ENCODE data around the gene CLIC1.

The CLIC1 gene

DNA sequence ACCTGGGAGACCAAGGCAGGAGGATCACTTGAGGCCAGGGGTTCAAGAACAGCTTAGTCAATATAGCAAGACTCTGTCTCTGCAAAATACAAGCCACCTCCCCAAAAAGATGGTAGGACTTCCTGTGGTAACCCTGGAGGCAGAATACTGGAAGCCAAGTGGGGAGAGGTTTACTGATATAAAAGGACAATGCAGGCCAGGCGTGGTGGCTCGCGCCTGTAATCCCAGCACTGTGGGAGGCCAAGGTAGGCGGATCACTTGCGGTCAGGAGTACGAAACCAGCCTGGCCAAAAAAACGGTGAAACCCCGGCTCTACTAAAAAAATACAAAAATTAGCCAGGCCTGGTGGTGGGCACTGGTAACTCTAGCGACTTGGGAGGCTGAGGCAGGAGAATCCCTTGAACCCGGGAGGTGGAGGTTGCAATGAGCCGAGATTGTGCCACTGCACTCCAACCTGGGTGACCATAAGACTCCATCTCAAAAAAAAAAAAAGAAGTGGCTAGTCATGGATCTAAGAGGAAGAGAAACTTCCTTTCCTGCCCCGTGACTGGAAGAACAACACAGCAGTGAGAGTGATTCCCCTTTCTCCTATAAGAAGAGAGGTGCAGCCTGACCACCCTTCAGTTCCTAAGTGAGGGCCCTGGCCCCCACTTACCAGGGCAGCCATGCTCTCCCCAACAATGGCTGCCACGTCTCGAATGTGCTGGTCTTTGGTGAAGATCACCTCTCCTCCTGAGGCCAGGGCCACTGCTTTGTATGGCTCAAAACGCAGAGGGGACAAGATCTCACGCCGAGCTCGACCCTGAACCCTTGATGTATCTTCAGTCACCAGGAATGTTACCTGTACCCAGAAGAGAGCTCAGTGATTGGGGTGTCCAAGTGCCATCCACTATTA lies 32.3 kb upstream of the CLIC1 start:
- no peak for DNase-seq

DNA sequence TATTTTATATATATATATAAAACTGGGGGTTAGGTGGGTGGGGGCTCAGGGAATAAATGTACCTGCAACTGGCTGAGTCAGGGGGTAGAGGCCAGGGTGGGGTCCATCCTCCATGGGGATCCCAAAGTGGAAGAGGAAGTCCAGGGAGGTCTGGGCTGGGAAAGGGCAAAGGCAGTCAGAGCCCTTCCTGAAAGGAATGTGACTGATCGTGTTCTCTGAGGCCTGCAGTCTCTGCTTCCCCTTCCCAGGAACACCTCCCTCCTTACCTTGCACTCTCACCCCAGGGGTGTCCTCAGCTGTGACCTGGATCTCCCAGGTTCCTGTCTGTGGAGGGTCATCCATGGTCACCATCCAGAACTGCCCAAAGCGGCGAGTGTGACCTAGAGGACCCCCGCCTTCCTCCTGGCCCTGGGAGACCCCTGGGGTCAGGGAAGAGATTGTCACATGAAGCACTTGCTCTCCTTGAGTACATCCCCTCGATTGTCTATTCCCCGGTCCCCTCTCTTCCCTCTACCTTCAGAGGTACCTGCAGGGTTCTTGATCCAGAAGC lies 30.8 kb upstream of the CLIC1 start:
- no peak for DNase-seq

DNA sequence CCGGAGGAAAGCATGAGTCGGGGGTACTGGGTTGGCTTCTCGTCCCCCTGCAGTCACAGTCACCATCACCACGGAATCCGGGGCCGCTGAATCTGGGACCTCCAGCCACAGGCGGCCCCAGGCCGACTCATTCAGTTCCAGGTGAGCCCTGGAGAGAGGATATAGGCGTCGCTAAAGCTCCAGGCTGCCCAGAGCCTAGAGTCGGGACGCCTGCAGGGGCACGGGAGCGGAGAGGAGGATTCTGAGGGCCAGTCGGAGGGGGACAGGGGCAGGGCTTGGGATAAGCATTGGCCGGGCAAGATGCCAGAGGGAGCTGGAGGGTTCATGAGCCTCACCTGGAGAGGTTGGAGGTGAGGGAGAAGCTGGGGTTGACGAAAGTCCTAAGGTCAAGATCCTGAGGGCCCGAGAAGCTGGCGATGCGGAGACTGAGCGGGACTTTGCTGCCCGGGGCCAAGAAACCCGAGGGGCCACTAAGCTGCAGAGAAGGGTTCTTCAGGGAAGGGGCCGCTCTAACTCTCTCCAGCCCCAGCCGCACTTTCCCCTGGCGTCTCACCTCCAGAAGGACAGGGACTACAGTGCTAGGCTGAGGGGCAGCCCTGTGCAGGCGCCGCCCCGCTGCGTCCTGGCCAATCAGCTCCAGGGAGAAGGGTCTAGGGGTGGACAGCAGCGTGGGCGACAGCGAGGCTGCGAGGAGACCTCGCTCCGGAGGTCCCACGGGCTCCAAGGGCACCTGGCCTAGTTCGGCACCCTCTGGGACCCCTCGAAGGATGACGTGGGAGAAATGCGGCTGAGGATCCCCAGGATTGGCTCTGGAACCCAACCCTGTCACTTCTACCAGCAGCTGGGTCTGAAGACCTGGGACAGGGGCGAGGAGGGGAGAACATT lies 29.8 kb upstream of the CLIC1 start:
- no peak for DNase-seq

DNA sequence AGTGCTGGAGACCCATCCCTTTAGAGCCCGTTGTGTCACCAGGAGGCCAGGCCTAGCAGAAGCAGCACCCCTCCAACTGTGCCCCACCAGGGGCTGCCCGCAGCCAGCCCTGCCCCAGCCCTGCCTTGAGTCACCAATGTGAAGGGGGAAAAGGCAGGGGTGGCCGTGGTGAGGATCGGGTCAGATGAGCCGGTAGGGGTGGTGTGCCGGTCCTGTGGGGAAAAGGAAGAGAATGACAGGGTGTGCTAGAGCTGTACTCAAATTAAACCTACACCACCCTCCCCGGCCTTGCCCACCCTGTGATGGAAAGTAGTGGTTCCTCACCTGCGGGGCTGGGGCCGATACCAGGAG lies 29.2 kb upstream of the CLIC1 start:
- DNase-seq = no peak

DNA sequence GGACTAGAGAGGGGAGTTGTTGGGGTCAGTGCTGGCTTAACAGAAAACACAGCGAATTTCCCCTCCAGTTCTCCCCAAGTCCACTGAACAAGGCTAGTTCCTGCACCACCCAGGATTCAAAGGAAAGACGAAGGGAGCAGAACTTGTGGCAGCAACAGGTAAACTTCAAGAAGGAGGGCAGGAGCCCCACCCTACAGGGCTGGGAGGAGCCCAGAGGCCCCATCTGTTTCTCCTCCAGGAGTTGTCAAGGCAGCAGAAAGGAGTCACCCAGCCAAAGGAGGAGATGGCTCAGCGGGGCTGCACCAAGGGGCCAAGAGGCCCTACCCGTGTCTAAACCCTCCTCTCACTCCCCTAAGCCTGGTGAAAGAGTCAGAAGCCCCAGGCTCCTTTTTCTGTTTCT lies 27.9 kb upstream of the CLIC1 start:
- no peak for DNase-seq

DNA sequence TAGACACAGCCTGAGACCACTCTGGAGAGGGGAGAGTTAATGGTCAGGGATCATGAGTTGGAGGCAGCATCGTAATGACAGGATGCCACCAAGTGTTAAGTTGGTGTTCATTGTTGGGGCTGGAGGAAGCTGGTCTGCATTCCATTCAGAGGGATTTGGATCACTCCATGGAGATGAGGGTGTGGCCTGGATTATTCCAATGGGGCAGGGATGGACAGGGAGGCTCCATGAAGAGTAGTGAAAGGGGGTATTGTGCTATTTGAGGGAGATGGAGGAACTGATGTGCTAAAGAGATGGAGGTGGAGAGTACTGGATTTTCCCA lies 27.2 kb upstream of the CLIC1 start:
- no peak for DNase-seq

DNA sequence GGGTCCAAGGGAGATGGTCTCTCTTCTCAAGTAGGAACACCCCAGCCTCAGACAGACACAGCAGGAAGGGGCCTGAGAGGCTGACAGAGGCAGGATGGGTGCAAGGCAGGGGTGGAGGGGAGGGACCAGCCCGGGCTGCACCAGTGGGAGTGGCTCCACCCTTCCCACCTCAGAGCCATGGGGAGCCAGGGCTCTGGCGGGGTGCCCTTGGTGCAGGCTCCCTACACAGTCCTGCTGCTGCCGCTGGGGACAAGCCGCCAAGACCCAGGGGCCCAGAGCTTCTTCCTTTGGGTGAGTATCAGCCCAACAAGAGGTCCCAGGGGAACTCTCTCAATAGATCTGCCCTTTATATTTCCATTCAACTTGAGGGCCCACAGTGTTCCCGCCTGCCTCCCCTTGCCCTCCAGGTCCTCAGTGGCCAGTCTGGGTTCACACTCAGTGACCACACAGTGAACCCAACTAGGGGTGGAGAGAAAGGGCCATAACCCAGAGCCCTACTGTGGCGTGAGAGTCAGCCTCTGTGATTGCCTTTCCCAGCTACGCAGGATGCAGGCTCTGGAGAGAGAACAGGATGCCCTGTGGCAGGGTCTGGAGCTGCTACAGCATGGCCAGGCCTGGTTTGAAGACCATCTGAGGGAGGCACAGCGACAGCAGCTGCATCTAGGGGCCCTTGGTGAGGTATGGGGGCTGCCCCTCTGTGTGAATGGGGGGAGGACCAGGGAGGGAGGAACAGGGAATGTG lies 26.7 kb upstream of the CLIC1 start:
- no peak for DNase-seq

DNA sequence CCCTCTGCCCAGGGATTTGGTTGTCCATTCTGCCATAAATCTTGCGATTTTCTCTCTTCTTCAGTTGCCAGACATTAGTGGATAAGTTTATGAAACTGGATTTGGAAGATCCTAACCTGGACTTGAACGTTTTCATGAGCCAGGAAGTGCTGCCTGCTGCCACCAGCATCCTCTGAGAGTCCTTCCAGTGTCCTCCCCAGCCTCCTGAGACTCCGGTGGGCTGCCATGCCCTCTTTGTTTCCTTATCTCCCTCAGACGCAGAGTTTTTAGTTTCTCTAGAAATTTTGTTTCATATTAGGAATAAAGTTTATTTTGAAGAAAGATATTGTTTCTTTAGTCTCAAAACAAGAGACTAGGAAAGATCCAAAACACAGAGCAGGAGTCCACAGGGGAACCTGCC lies 26.0 kb upstream of the CLIC1 start, which contains the start of gene SAPCD1:
Gene SAPCD1, plus strand, starts transcription at position 301 of the 400 bp plus-strand sequence. CDS start 399 bp downstream, outside the sequence.
- no peak for DNase-seq

DNA sequence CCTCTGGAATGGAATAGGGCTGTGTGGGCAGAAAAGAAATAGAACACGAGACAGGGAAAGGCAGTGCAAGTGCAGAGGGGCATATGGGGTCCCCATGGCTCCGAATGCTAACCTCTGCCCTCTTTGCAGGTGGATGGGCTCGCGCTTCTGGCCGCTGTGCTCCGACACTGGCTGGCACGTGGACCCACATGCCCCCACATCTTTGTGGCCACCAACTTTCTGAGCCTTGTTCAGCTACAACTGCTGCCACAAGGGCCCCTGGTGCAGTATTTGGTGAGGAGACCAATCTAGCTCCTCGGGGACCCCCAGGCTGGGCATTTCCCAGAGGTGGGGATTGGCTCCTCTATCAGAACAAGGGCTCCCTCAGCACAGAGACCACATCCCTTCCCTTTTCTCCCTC lies 25.0 kb upstream of the CLIC1 start:
- DNase-seq = no peak

DNA sequence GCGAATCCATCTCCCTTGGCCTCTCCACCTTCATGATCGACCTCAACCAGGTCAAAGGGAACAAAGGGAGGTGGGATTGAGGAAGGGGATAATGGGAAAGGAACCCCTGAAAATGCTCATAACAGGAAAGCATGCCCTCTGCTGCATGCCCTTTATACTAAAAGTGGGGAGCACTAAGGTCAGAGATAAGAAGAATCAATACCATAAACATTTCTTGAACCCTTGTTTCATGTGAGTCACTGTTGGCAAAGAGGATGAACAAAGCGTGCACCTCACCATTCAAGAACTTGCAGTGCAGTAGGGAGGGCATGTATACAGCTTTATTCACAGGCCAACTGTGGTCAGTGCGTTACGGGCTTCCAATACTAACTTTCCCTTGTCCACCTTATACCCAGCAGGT lies 24.5 kb upstream of the CLIC1 start:
- no peak for DNase-seq

DNA sequence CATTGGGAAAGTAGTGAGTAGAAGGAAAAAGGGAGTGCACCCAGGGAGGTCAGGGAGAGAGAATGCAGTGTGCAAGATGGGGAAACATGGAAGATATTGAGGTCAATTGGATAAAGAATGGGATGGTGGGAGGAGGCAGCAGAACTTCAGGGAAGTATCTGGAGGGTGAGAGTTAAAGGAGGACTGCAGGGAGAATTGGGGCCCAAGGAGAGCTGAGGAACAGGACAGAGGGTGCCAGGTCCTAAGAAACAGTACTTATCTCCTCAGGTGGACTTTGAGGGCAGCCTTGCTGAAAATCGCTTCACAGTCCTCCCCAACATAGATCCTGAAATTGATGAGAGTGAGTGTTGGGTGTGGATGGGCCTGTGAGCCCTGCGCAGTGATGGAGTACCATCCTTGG lies 22.0 kb upstream of the CLIC1 start:
- DNase-seq = no peak

DNA sequence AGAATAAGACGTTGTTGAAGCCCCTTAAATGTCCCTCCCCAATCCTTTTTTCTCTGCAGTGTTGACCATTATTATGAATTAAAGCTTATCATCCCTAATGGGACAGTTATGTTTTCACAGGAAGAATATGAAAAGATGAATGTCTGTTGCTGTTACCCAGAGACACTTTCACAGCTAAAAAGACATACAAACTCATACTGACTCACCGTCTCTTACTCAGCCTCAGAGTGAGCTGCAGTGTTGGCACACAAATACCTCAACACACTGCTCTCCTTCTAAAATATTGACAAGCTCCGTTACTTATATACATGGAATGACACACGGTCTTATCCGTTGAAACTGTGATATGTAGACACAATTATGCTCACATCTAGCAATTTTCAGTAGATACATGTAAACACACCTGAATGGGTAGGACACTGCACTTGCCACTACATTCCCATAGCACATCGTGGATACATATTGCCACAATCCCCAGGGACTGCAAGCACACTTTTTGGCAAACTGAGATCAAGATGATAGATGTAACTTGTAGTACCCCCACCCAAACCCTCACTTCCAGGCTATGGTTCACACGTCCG lies 16.5 kb upstream of the CLIC1 start:
- DNase-seq = no peak

DNA sequence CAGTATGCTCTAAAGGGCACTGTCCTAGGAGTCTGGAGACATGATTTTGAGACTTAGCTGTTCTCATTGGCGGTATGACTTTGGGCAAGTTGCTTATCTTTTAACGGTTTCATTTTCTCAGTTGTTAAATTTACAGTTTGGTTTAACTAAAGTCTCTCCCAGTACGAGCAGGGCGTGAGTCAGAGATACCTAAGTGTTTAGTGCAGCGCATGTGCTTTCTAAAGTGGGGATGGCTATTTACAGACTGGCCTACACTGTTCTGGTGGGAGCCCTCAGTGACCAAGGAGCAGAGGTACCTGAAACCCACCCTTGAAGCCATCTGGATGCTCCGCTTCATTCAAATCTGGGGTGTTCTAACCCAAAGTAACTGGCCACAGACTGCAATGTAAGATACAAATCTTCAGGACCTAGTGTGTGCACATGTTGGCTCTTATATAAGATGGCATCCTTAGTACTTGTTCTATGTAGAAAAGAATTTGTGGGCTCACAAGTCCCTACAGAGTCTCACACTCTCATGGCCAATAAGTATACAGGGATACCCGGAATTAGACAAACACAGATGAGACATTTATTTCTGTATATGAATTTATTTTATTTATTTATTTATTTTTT lies 14.2 kb upstream of the CLIC1 start:
- no peak for DNase-seq

DNA sequence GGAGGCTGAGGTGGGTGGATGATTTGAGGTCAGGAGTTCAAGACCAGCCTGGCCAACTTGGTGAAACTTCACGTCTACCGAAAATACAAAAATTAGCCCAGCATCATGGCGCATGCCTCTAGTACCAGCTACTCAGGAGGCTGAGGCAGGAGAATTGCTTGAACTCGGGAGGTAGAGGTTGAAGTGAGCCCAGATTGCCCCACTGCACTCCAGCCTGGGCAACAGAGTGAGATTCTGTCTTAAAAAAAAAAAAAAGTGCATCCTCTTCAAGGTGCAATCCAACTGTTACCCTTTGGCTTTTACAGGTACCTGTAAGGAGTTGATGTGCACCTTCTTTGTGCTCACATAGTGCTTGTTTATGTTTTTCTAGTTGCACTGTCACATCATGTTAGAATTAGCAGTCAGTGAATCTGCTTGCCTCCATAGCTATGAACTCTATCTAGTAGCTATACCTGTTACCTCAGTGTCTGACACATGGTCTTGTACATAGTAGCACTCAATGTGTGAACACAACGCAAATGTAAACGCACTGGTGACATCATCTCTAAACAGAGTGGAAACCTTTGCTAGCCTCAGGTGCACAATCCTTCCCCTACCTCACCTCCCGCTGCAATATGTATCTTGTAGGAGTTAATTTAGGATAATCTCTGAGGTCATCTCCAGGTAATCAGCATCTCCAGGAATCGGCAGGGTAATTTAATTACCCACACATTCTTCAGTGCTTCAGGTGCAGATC lies 13.1 kb upstream of the CLIC1 start:
- no peak for DNase-seq

DNA sequence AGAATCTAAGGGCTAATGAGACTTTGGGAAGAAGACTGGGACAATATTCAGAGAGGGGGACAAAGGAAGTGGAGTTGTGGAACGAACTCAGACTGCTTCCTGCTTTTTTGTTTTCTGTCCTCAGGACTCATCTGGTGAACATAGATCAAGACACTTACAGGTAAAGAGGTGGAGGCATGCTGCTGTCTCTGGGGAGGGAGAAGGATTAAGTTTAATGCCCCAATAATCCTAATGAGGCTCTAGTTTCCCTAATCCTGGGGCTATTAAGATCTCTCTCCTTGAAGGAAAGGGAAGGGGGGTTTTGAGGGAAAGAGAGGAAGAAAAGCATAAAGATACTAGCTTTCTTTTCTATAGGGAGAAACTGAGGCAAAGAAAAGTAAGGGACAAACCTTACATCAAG lies 8.1 kb upstream of the CLIC1 start:
- no peak for DNase-seq

DNA sequence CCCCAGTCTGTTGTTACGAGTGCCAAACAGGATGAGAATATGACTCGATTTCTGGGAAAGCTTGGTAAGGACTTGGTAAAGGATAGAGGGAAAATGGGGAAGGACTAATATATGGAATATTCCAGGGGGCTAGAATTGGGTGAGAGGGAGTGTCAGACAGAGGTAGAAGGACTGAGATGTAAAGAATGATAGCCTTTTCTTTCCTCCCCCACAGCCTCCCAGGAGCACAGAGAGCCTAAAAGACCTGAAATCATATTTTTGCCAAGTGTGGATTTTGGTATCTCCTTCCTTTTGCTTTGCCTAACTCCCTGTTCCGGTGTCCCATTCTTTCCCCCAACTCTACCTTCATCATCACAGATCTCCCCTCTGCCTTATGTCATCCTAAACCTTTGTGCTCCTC lies 6.6 kb upstream of the CLIC1 start:
- DNase-seq = no peak

DNA sequence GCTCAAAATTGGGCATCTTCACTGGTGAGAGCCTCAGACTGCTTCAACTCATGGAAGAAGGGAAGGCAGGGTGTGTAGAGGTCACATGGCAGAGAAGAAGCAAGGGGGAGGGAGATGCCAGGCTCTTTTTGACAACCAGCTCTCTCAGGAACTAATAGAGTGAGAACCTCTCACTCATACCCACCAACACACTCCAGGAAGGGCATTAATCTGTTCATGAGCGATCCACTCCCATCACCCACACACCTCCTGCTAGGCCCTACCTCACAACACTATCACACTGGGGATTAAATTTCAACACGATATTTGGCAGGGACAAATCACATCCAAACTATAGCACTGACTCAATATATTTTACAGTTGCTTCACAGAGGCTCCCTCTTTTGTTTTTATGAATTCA lies 5.5 kb upstream of the CLIC1 start:
- DNase-seq = no peak

DNA sequence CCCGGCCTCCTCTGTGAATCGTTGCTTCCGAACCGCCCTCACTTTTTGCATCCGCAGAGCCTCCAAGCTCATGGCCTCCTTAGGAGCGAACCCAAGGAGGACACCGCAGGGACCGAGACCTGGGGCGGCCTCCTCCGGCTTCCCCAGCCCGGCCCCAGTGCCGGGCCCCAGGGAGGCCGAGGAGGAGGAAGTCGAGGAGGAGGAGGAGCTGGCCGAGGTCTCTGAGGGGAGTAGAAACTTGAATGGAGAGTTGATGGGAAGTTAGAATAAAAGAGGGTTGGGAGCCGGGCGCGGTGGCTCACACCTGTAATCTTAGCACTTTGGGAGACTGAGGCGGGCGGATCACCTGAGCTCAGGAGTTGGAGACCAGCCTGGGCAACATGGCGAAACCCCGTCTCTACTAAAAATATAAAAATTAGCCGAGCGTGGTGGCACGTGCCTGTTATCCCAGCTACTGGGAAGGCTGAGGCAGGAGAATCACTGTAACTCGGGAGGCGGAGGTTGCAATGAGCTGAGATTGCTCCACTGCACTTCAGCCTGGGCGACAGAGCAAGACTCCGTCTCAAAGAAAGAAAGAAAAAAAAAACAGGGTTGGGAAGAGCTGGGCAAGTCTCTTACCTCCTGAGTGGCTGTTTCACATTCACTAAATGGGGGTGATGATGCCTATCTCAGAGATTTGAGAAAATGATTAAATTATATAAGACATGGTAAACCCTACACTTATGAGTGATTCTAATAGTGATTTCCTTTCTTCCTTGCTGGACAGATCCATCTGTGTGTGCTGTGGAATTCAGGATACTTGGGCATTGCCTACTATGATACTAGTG lies 4.3 kb upstream of the CLIC1 start:
- DNase-seq = peak; percentile 53 to 73

DNA sequence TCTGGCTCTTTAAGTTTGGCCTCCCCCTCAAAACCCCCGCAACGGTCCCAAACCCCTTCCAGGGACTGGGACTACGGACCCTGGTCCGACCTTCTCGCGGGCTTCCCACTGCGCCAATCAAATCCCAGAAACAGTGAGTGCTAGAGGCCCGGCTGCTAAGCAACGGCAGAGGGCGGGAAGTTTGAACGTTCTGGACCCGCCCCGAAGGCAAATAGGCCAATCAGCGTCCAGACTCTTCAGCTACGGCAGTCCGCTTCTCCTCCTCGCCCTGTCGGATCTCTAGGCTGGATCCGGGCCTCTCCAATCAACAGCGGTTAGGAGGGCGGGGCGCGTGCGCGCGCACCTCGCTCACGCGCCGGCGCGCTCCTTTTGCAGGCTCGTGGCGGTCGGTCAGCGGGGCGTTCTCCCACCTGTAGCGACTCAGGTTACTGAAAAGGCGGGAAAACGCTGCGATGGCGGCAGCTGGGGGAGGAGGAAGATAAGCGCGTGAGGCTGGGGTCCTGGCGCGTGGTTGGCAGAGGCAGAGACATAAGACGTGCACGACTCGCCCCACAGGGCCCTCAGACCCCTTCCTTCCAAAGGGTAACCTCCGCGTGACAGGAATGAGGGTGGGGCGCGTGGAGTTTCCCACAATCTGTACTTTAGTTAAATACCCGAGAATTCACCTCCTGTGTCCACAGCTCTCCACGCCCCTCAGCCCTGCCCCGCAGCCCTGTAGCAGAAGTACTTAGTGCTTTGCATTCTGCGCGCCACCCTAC lies 3.5 kb upstream of the CLIC1 start, which contains the start of gene MSH5:
Gene MSH5, plus strand, starts transcription at position 367 of the 758 bp plus-strand sequence. CDS start 462 bp downstream, outside the sequence.
- DNase-seq = peak; percentile 100
